PC-3 (cell line): ENCODE data around the gene SBK1.

Source experiments
- EZH2 ChIP-seq: fragments of 300-600 bp; sonication (generic); IDR thresholded peaks from one replicate; pipeline ENCODE4 v1.6.1; 2017; ENCODE audit warnings: antibody characterized with exemption, mild to moderate bottlenecking, low read length; ENCODE audit not compliant: unreplicated experiment
- EZH2phosphoT487 ChIP-seq: fragments of 300-600 bp; sonication (generic); IDR thresholded peaks from 2 replicates; pipeline ENCODE4 v1.6.1; 2018; ENCODE audit warnings: mild to moderate bottlenecking, antibody characterized with exemption, low read length, borderline replicate concordance
- TF ChIP-seq, protein P1 (sequence below): fragments of 300-600 bp; sonication (generic); conservative IDR thresholded peaks from 2 replicates; pipeline ENCODE4 v1.5.1; 2017; ENCODE audit warnings: antibody characterized with exemption, low read depth, mild to moderate bottlenecking, low read length

DNA sequence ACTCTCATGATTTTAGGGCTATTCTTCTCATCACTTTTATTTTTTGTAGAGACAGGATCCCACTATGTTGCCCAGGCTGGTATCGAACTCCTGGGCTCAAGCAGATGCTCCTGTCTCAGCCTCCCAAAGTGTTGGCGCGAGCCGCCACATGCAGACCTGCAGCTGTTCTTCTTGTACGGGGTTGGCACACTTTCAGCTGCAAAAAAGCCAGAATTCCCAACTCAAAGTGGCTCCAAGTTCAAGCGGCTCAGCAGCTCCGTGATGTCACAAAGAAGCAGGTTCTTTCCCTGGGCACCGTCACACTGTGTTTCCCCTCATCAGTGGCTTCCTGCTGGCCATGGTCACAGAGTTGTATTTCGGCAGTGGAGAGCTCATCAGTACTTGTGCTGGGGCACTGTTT, 6.7 kb upstream of the SBK1 start:
- TF ChIP-seq, protein P1, sequence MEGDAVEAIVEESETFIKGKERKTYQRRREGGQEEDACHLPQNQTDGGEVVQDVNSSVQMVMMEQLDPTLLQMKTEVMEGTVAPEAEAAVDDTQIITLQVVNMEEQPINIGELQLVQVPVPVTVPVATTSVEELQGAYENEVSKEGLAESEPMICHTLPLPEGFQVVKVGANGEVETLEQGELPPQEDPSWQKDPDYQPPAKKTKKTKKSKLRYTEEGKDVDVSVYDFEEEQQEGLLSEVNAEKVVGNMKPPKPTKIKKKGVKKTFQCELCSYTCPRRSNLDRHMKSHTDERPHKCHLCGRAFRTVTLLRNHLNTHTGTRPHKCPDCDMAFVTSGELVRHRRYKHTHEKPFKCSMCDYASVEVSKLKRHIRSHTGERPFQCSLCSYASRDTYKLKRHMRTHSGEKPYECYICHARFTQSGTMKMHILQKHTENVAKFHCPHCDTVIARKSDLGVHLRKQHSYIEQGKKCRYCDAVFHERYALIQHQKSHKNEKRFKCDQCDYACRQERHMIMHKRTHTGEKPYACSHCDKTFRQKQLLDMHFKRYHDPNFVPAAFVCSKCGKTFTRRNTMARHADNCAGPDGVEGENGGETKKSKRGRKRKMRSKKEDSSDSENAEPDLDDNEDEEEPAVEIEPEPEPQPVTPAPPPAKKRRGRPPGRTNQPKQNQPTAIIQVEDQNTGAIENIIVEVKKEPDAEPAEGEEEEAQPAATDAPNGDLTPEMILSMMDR, result no peak
- TF ChIP-seq EZH2phosphoT487 (no peak), EZH2 (no peak)
